Activated CD4-positive, alpha-beta T cell treated with anti-CD3 and anti-CD28 coated beads, Interleukin-10, Interleukin-2, amounts not matched to agents 100 ng/mL and 50 ng/mL, durations not matched to agents 16 hours and 8 hours (primary cell): Measurements from ENCODE around the gene MYO5B.
"Not testable (repeated sequence)": the region's sequence is repeated elsewhere in the genome, so short reads cannot be mapped to it uniquely, and the experiment has no call there.

ENCODE experiments used
- DNase-seq: peaks from one replicate; pipeline ENCODE4 v3.0.0-alpha.2; 2020

MYO5B gene

DNA sequence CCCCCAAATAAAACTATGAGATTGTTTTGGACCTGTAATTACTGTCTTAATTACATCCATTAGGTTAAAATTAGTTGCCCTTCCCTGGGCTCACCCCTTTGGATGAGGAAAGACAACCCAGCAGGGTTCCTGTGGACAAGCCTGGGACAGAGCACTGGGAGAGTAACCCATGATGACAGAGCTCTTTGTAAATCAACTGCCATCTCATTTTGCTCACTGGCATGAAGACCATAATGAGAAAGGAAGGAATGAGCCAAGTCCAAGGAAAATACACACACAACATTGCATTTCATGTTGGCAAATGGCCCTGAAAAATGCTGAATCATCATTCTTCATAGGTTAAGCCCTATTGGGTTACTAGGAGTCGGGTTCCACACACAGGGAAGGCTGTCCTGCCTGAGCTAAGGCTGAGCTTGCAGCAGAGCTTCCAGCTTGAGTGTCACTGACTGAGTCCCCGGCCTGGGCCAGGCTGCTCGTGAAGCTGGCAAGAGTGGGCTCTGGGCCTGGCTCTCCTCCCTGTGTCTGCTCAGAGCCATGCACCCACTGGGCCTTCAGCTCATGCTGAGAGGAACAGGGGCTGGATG, 287.5 kb downstream of the MYO5B start:
- DNase-seq, result no peak

- no peak for DNase-seq
Measured at GRCh38 chr18:49905771-49906170, 289.2 kb downstream of the MYO5B start.

DNA sequence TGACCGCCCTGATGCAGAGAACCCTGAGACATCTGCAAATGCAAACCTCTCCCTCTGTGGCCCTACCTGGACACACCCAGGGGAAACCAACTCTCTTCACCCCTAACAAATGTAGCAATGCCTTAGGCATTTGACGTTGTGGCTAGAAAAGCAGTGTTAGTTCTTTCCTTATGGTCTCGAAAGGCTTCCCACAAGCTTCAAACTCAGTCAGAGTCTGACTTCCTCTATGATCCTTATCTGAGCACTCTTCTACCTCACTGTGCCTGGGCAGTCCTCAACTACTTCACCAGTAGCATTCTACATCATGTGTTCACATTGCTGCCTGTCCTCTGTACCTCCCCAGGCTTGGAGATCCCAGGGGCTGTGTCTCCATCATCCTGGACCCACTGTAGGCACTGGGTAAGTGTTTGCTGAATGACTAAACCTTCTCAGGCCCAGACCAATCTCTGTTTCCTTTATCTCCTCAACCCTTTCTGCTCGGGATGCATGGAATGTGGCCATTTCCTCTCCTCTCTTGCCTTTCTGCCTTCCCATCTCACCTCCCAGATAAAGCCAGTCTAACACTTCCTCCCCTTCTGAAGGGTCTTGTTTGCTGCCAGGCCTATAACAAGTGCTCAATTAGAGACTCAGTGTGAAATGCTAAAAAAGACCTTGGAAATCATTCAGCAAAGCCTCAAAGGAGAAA, 289.9 kb downstream of the MYO5B start:
- peak; percentile 5 for DNase-seq

DNA sequence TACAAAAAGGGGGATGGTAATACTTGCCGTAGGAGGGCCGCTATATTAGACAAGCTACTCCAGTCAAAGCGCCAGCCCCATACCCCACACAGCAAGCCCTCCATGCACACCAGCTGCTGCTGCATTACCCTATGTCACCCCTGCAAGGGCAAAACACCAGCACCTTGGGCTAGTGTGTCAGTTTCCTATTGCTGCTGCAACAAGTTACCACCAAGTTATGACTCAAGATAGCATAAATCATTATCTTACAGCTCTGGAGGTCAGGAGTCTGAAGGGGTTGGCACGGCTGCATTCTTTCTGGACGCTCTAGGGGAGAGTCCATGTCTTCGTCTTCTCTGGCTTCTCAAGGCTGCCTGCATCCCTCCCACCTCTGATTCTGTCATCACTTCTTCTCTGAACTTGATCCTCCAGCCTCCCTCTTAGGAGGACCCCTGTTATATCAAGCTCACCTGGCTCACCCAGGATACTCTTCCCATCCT, 293.0 kb downstream of the MYO5B start:
- no peak for DNase-seq

GRCh38 chr18:49899657-49900330, 295.2 kb downstream of the MYO5B start:
- DNase-seq, result no peak

- peak; percentile 57 for DNase-seq
Measured at GRCh38 chr18:49898421-49898820, 296.5 kb downstream of the MYO5B start.

DNA sequence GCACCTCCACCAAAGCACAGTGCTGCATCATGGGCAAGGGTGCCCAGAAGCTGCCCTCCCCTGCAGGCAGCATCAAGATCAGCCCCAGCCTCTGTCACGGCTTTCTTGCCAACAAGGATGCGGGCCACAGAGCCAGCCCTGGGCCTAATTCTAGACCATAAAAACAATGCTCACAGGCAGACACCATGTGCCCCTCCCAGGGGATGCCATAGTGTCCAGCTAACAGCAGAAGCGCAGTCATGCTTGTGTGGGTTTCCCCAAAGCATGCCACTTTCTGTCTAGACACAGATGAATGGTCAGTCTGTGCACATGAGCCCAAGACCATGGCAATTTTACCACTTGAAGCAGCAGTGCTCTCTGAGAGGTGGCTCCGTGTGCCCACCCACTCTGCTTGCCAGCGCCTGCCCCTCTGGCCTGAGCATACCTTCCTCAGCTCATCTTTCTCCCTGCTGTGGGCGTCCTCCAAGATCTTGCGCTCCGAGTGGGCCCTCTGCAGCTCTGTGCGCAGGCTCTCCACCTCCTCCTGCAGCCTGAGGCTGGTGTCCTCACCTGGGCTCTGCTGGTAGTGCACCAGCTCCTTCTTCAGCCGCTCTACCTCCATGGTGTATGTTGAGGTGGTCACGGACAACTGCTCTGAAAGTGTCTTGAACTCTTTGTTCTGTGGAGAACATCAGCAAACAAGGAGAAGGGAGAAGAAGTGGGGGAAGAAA, 300.3 kb downstream of the MYO5B start:
- DNase-seq, result no peak

GRCh38 chr18:49893036-49893435, 301.9 kb downstream of the MYO5B start:
- no peak for DNase-seq

- no peak for DNase-seq
Measured at GRCh38 chr18:49892148-49892924, 302.6 kb downstream of the MYO5B start.

- no peak for DNase-seq
Measured at GRCh38 chr18:49890041-49890440, 304.9 kb downstream of the MYO5B start.

DNA sequence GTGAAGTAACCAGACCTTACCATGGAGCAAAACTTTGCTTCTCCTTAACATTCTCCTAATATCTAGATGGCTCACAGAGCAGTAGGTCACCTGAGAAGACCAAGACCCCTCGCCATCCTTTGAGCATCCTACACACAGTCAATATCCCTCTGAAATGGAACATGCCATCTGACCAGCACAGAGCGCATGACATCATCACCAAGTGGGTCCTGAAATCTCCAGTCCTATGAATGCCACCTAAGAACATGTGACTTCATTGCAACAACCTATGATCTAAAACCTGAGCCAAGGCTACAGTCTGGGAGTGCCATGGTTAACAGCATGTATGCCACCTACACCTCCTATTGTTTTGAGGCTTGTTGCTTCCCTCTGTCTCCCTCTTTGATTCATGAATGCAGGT, 305.4 kb downstream of the MYO5B start:
- not testable (repeated sequence) for DNase-seq

DNA sequence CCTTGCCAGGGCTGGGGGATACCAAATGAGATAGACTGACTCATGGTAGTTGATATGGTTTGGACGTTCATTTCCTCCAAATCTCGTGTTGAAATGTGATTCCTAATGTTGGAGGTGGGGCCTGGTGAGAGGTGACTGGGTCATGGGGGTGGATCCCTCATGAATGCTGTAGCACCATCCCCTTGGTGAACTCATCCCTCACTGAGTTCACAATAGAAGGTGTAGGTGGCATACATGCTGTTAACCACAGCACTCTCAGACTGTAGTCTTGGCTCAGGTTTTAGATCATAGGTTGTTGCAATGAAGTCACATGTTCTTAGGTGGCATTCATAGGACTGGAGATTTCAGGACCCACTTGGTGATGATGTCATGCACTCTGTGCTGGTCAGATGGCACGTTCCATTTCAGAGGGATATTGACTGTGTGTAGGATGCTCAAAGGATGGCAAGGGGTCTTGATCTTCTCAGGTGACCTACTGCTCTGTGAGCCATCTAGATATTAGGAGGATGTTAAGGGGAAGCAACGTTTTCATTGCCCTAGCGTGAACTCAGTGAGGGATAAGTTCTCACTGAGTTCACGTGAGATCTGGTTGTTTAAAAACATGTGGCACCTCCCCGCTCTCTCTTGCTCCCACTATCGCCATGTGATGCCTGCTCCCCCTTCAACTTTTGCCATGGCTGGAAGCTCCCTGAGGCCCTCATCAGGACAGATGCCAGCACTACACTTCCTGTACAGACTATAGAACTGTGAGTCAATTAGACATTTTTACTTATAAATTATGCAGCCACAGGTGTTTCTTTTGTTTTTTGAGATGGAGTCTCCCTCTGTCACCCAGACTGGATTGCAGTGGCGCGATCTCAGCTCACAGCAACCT, 307.8 kb downstream of the MYO5B start:
- no peak for DNase-seq

- DNase-seq, result no peak
Measured at GRCh38 chr18:49884959-49885358, 310.0 kb downstream of the MYO5B start.

- DNase-seq, result no peak
Measured at GRCh38 chr18:49884465-49884864, 310.5 kb downstream of the MYO5B start.

DNA sequence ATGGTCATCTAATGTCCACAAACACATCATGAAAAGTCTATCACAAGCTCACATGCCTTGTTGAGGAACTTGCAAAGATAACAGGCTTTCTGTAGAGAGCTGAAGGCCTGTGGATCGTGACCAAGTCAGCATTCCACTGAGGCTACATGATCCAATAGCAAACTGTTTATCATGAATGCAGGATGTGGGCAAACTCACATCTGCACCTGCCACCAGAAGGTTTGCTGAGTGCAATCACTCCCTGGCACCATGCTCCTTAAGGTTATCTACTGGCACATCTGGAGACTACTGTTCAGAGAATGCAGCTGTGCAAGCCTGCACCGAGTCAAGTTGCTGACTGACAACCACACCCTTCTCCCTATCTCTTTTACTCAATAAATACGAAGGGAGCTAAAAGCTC, 314.3 kb downstream of the MYO5B start:
- DNase-seq, result no peak

- DNase-seq, result no peak
Measured at GRCh38 chr18:49879271-49879580, 315.7 kb downstream of the MYO5B start.

GRCh38 chr18:49878567-49879270, 316.2 kb downstream of the MYO5B start:
- no peak for DNase-seq

DNA sequence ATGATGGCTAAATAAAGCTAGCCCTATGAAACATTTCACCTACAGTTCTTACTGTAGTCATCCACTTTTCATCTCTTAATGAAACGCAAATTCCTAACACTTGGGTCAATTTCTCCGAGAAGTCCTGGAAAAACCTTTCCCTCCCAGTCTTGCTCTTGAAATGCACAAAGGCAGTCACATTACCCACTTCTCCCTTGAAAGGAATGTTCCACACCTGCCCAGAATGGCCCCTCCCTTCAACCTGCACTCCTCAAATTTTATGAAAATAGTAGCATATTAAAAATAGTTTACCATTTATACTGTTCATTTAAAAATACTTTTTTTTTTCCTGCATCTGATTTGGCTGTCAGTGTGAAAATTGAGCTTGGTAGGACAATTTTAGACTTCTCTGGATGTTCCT, 316.9 kb downstream of the MYO5B start:
- no peak for DNase-seq

DNA sequence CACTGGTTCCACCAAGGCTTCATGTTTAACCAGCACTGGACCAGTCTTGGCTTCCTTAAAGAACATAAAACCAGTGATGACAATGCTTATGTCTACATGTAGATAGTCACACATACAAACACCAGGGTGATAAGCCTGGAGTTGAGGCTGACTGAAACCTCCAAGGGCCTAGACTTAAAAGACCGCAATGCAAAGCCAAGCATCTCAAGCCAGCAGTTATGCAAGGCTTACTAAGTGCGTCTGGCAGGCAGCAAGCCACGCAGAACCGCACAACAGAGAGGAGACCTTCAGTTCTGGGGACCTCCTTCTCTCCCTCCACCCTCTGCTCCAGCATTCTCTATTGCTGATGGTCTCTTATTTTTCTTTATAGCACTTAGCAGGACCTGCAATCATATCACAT, 318.4 kb downstream of the MYO5B start:
- no peak for DNase-seq

GRCh38 chr18:49875783-49876182, 319.2 kb downstream of the MYO5B start:
- no peak for DNase-seq

GRCh38 chr18:49875155-49875554, 319.8 kb downstream of the MYO5B start:
- no peak for DNase-seq
